Endothelial cell of umbilical vein (primary cell): ENCODE data around the gene MRPL47. TPM values are rescaled to one million over a fixed set of nuclear protein-coding genes. Genes with fewer than 3 reads are reported as not detected.

Experiments
- BruUV-seq: library from RNA; stranded (reverse); fragments of 400-500 nt; replicated peaks from 2 replicates; lab custom pipeline; 2021; lab: Mats Ljungman, UMichigan
- CTCF ChIA-PET: fragments of 300-600, 350-600 bp; sonication (Branson Sonifier 250); formaldehyde crosslinking; loops from one replicate; lab custom pipeline; 2021; ENCODE audit warnings: antibody characterized with exemption, inconsistent platforms; lab: Charles Lee
- POLR2A ChIA-PET: fragments of 300-600, 350-600 bp; sonication (Branson Sonifier 250); formaldehyde crosslinking; loops from one replicate; lab custom pipeline; 2021; ENCODE audit warnings: antibody characterized with exemption, inconsistent platforms; lab: Charles Lee
- DNase-seq: peaks from one replicate; pipeline ENCODE4 v3.0.0-alpha.2; 2011; ENCODE audit warnings: low read depth, low spot score
- FAIRE-seq: peaks from 2 replicates; lab custom pipeline; 2011; peaks lifted over from hg19 to GRCh38; lab: Jason Lieb, UNC
- H2AFZ ChIP-seq: 2 replicates; pipeline ENCODE4 v1.6.0; 2012; ENCODE audit warnings: low read depth, low read length, control low read depth, inconsistent platforms
- H3K27ac ChIP-seq: 2 replicates; pipeline ENCODE4 v1.5.1; 2011; ENCODE audit warnings: low read depth, mild to moderate bottlenecking, control low read depth, low read length, moderate library complexity; ENCODE audit not compliant: insufficient read depth
- H3K27me3 ChIP-seq, 2 experiments: 2 replicates each; pipeline versions ENCODE4 v1.6.0 to v1.6.1; 2011; ENCODE audit warnings: low read length in 2 of 2, mixed read lengths in 1 of 2; ENCODE audit not compliant: control insufficient read depth in 2 of 2, insufficient read depth in 2 of 2
- H3K36me3 ChIP-seq, 2 experiments: 2 replicates in 1 of 2; 3 replicates in 1 of 2; pipeline ENCODE4 v1.5.1; 2011; ENCODE audit warnings: low read length in 2 of 2, mild to moderate bottlenecking in 1 of 2, moderate library complexity in 1 of 2; ENCODE audit not compliant: control insufficient read depth in 2 of 2, insufficient read depth in 2 of 2; ENCODE audit errors: extremely low read depth in 1 of 2
- H3K4me1 ChIP-seq: 3 replicates; pipeline ENCODE4 v1.5.1; 2011; ENCODE audit warnings: mild to moderate bottlenecking, low read length; ENCODE audit not compliant: control insufficient read depth, insufficient read depth; ENCODE audit errors: extremely low read depth
- H3K4me2 ChIP-seq: 2 replicates; pipeline ENCODE4 v1.6.1; 2011; ENCODE audit warnings: low read length, control low read depth, mixed read lengths; ENCODE audit not compliant: insufficient read depth
- H3K4me3 ChIP-seq, 3 experiments: fragments of 200-600 bp in 1 of 3; sonication (generic), shearing (Covaris generic) in 1 of 3; replicated peaks in 1 of 3; 2 replicates each; pipeline ENCODE4 v1.5.1; 2011 to 2016; ENCODE audit warnings: control low read depth in 3 of 3, low read length in 3 of 3, mild to moderate bottlenecking in 2 of 3, inconsistent platforms in 1 of 3, low read depth in 1 of 3, moderate library complexity in 1 of 3; ENCODE audit not compliant: insufficient read depth in 1 of 3
- H3K79me2 ChIP-seq: 2 replicates; pipeline ENCODE4 v1.6.0; 2012; ENCODE audit warnings: low read length, inconsistent platforms; ENCODE audit not compliant: control insufficient read depth, insufficient read depth
- H3K9ac ChIP-seq: replicated peaks from 2 replicates; pipeline ENCODE3; 2011; ENCODE audit warnings: low read length, control low read depth; ENCODE audit not compliant: insufficient read depth; ENCODE audit errors: extremely low read depth
- H3K9me1 ChIP-seq: replicated peaks from 3 replicates; pipeline ENCODE4 v1.6.0; 2011; ENCODE audit warnings: mild to moderate bottlenecking, low read length; ENCODE audit not compliant: control insufficient read depth, insufficient read depth; ENCODE audit errors: extremely low read depth
- H3K9me3 ChIP-seq: replicated peaks from 2 replicates; pipeline ENCODE4 v1.5.1; 2012; ENCODE audit warnings: low read length, inconsistent platforms; ENCODE audit not compliant: control insufficient read depth, insufficient read depth
- H4K20me1 ChIP-seq: replicated peaks from 2 replicates; pipeline ENCODE3; 2011; ENCODE audit warnings: mild to moderate bottlenecking, low read length; ENCODE audit not compliant: control insufficient read depth, insufficient read depth; ENCODE audit errors: extremely low read depth
- EZH2 ChIP-seq: IDR thresholded peaks from 2 replicates; pipeline ENCODE4 v1.6.1; 2012; ENCODE audit warnings: borderline replicate concordance, low read depth, mild to moderate bottlenecking, moderate library complexity, low read length, inconsistent platforms; ENCODE audit not compliant: severe bottlenecking
- FOS ChIP-seq: IDR thresholded peaks from 2 replicates; pipeline ENCODE4 v1.6.1; 2011; ENCODE audit warnings: mild to moderate bottlenecking, low read length, moderate library complexity, borderline replicate concordance; ENCODE audit not compliant: insufficient read depth
- POLR2A ChIP-seq: IDR thresholded peaks from 2 replicates; pipeline ENCODE4 v1.6.1; 2012; ENCODE audit warnings: low read depth, mild to moderate bottlenecking, control low read depth, low read length
- POLR2AphosphoS5 ChIP-seq: IDR thresholded peaks from 2 replicates; pipeline ENCODE4 v1.6.1; 2012; ENCODE audit warnings: low read depth, mild to moderate bottlenecking, control low read depth, low read length, moderate library complexity; ENCODE audit not compliant: insufficient read depth
- dilution Hi-C: fragments of 300-500 bp; cut with MboI; formaldehyde crosslinking; loops from one replicate; pipeline ENCODE4 v1.15.0; 2019; ENCODE audit warnings: low sequenced_read_pairs; ENCODE audit not compliant: extremely low pct_ligation_motif_present
- intact Hi-C: fragments of 100-400 bp; cut with micrococcal nuclease; formaldehyde crosslinking; loops from one replicate; pipeline ENCODE4 v1.10.0; 2022
- polyA plus RNA-seq, 4 experiments: library from polyadenylated mRNA; depleted of rRNA in 3 of 4; stranded (reverse) in 3 of 4; unstranded in 1 of 4; fragments of >200 nt; gene quantifications; 2 replicates each; pipeline versions ENCODE4 v1.2.1 to v1.2.3, GENCODE V29; 2011 to 2012; ENCODE audit warnings: missing spikeins in 1 of 4
- total RNA-seq: library from RNA; stranded (reverse); gene quantifications from 2 replicates; pipeline ENCODE4 v1.2.3, GENCODE V29; 2021
- TF ChIP-seq, protein P1 (sequence below): IDR thresholded peaks from 2 replicates; pipeline ENCODE4 v1.6.1; 2011; ENCODE audit not compliant: insufficient read depth, insufficient read length
- TF ChIP-seq, protein P2 (sequence below), 2 donors: IDR thresholded peaks; 1 replicate in 1 of 2; 2 replicates in 1 of 2; pipeline ENCODE4 v1.5.1; 2011; ENCODE audit warnings: low read length in 2 of 2, mild to moderate bottlenecking in 2 of 2, moderate library complexity in 2 of 2, control low read depth in 1 of 2, inconsistent platforms in 1 of 2, low read depth in 1 of 2; ENCODE audit not compliant: insufficient read depth in 1 of 2; ENCODE audit errors: extremely low read depth in 1 of 2

Gene MRPL47
- total and polyA plus RNA-seq, 2 donors (not counting 3 experiments of a cell fraction or from before 2014, with no cell fraction given), result 20.3 to 47.0 TPM

DNA sequence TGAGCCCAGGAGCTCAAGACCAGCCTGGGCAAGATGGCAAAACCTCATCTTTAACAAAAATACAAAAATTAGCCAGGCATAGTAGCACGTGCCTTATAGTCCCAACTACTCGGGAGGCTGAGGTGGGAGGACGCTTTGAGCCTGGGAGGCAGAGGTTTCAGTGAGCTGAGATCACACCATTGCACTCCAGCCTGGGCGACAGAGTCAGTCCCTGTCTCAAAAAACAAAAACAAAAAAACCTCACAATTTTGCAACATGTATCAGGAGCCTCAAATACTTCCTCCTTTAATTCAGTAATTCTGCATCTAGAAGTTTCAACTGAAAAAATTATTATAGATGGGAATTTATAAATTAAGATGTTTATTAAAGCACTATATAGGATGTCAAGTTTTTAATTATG lies 1.1 kb downstream of the MRPL47 start:
- ChIA-PET CTCF (no interaction called here), POLR2A (no interaction called here)
- H3K36me3 ChIP-seq, result peaks cover 3 to 8% of the 10 kb centered on the region in 2 experiments
- FAIRE-seq (no peak), DNase-seq (no peak)
- peak overlapping the region in 1 of 3 experiments; percentile 94 for H3K4me3 ChIP-seq
- H4K20me1 ChIP-seq, result no peaks in the 10 kb centered on the region
- peaks cover 30% of the 10 kb centered on the region for H3K79me2 ChIP-seq
- H3K9me3 ChIP-seq, result no peaks in the 10 kb centered on the region
- TF ChIP-seq, protein P1, sequence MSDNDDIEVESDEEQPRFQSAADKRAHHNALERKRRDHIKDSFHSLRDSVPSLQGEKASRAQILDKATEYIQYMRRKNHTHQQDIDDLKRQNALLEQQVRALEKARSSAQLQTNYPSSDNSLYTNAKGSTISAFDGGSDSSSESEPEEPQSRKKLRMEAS, result no peak
- TF ChIP-seq POLR2A, result no peak
- TF ChIP-seq FOS, result no peak
- peak overlapping the region; percentile 99 for H3K9ac ChIP-seq
- intact Hi-C loops (loop anchor here (10.0 kb wide), 1 partner anchor 1001 kb away; the partner anchor contains the start of gene TTC14), dilution Hi-C loops (no loop called here)
- peak overlapping the region; percentile 14 for H3K27ac ChIP-seq
- peaks cover 14% of the 10 kb centered on the region for H3K4me1 ChIP-seq
- H2AFZ ChIP-seq, result no peak overlapping the region
- BruUV-seq, result no TSS peak
- peak overlapping the region; percentile 93 for H3K4me2 ChIP-seq
- no peaks in the 10 kb centered on the region for H3K9me1 ChIP-seq
- no peaks in the 10 kb centered on the region for H3K27me3 ChIP-seq

DNA sequence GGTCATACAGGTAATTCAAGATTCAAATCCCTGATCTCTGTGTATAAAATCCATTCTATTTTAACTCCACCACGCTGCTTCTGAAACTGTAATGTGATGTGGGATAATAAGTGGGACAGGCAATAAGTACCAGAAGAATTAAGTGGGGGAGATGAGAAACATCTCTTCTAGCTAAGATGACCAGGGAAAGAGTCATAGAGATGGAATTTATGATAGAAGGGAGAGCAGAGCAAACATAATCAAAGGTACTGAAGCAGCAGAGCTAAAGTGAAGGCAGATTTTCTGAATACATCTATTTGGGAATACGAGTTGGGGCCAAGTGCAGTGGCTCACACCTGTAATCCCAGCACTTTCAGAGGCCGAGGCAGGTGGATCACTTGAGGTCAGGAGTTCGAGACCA lies 4.9 kb downstream of the MRPL47 start:
- CTCF ChIA-PET, result no interaction called here
- BruUV-seq, result no TSS peak
- TF ChIP-seq POLR2A (no peak), EZH2 (no peak), POLR2AphosphoS5 (no peak)
- TF ChIP-seq, protein P1, result no peak
- TF ChIP-seq, protein P2, sequence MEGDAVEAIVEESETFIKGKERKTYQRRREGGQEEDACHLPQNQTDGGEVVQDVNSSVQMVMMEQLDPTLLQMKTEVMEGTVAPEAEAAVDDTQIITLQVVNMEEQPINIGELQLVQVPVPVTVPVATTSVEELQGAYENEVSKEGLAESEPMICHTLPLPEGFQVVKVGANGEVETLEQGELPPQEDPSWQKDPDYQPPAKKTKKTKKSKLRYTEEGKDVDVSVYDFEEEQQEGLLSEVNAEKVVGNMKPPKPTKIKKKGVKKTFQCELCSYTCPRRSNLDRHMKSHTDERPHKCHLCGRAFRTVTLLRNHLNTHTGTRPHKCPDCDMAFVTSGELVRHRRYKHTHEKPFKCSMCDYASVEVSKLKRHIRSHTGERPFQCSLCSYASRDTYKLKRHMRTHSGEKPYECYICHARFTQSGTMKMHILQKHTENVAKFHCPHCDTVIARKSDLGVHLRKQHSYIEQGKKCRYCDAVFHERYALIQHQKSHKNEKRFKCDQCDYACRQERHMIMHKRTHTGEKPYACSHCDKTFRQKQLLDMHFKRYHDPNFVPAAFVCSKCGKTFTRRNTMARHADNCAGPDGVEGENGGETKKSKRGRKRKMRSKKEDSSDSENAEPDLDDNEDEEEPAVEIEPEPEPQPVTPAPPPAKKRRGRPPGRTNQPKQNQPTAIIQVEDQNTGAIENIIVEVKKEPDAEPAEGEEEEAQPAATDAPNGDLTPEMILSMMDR (IDR thresholded peaks at IDR 0.05; ENCODE audit: extremely low read depth in 1 of 2, insufficient read depth in 1 of 2, low read depth in 1 of 2, low read length in 2 of 2), result no peak
- Histone ChIP-seq H3K36me3 (peaks cover 5 to 17% of the 10 kb centered on the region in 2 experiments), H3K4me2 (no peak overlapping the region), H3K27me3 (no peaks in the 10 kb centered on the region), H4K20me1 (no peaks in the 10 kb centered on the region), H2AFZ (no peak overlapping the region), H3K4me3 (no peak overlapping the region), H3K9ac (no peak overlapping the region), H3K9me3 (no peaks in the 10 kb centered on the region), H3K27ac (no peak overlapping the region), H3K9me1 (no peaks in the 10 kb centered on the region), H3K4me1 (peaks cover 10% of the 10 kb centered on the region), H3K79me2 (peaks cover 25% of the 10 kb centered on the region)
- POLR2A ChIA-PET, result no interaction called here
- dilution Hi-C loops, result no loop called here
- intact Hi-C loops, result no loop called here
- DNase-seq, result no peak
- no peak for FAIRE-seq
